NCI-H345 (cell line): ENCODE results near the gene SPACA5B.
"Not testable (repeated sequence)": the region's sequence is repeated elsewhere in the genome, so short reads cannot be mapped to it uniquely, and the experiment has no call there.

Experiments used
- DNase-seq: peaks from one replicate; lab custom pipeline; 2025; lab: John Stamatoyannopoulos, UW

SPACA5B gene

DNA sequence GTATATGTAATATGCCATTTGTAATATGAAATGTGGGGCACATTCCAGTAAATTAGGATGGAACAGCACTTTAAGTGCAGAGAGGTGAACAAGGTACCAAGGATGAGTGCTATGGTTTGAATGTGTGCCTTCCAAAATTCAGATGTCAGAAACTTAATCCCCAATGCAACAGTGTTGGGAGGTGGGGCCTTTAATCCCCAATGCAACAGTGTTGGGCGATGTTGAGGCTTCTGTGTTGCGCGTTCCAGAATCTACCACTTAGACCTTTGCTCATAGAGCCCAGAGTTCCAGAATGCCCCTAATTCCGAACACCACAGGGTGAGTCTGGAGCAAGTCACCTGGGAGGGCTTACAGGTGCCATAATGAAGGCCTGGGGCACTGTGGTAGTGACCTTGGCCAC is at the start of gene SPACA5B:
SPACA5B (plus strand) TSS at position 301 of the 400 bp plus-strand sequence; CDS start at position 363, 62 bp downstream.
- not testable (repeated sequence) for DNase-seq

DNA sequence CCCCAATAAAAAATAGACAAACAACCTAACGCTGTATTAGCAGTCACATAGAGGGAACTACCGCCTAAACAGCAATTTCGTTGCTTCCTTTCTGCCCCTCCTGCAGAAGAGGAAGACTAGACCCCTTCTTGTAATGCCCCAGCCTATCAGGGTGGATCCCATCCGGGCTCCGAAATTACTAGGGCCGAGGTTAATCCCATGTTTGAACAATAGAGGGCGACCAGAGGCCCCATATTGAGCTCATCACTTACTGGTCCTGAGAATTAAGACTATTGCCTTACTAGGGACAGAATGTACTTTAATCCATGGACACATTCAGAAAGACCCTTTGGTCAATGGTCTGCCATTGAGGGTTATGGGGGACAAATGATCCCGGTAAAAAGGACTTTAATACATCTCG is 47.2 kb upstream of the SPACA5B start:
- no peak for DNase-seq

DNA sequence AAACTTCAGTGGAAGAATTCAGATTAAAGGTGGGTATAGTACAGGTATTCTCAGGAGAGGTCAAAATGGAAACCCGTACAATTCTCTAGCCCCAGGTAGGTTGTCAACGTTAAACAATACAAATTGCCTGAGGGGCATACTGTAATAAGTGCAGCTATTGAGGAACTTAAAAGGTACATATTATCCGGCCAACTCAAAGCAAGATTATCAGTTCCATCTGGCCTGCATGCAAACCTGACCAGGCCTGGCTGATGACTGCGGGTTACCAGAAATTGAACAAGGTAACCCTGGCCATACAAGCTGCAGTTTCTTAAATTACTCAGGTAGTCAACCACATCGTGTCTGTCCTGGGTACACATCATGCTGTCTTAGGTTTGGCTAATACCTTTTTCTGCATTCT is 46.7 kb upstream of the SPACA5B start:
- no peak for DNase-seq

DNA sequence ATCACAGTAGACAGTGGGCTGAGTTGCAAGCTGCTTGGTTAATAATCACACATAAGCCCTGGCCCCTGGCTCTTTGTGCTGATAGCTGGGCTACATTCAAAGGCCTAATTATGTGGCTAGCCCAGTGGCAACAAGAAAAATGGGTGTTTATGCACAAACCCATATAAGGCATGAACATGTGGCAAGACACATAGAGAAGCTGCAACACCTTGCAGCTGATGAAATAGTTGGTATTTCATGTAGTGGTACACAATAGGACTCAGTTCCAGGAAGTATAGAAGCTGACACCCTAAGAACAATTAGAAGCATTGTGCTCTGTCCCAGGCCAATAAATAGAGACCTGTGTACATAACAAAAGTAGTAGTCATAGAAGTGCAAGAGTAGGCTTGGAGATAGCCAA is 44.3 kb upstream of the SPACA5B start:
- DNase-seq = no peak

DNA sequence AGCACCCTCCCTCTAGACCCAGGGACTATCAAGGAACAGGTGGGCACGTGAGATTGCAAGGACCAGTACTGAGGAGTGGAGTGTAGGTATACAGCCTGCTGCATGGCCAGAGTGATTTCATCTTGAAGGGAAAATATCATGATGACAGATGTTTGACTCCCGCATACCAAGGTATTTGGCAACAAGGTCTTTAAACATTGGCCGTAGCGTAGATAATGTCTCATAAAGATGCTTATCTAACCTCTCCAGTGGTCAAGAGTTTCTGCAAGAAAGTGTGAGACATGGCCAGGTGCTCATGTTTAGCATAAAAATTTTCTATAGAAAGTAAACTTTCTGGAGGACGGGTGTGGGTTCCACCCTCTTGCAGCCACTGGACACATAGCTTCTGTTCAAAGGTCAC is 40.3 kb upstream of the SPACA5B start:
- no peak for DNase-seq

DNA sequence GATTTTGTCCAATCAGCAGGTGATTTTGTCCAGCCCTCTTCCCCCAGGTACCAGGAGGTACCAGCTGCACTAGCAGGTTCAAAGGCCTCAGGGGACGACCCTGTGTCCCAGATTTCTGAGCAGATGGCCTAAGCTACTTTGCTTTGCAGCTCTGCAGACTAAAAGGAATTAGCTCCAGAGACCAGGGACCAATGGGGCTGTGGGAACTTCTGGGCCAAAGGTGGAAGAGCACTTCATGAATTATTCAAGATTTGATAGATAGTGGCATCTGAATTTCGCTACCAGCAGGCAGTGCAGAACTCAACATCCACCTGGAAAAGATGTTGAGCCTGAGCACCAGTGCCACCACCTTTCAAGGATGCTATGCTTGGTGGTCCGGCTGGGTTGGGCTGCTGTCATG is 37.9 kb upstream of the SPACA5B start:
- not testable (repeated sequence) for DNase-seq

DNA sequence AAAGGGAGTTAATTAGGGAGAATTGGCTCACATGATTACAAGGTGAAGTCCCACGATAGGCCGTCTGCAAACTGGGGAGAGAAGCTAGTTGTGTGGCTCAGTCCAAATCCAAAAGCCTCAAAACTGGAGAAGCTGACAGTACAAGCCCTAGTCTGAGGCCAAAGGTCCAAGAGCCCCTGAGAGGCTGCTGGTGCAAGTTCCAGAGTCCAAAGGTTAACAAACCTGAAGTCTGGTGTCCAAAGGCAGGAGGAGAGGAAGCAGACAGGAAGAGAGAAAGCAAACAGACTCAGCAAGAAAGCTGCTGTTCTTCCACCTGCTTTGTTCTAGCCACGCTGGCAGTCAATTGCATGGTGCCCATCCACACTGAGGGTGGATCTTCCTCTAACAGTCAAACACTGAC is 29.0 kb upstream of the SPACA5B start:
- no peak for DNase-seq

DNA sequence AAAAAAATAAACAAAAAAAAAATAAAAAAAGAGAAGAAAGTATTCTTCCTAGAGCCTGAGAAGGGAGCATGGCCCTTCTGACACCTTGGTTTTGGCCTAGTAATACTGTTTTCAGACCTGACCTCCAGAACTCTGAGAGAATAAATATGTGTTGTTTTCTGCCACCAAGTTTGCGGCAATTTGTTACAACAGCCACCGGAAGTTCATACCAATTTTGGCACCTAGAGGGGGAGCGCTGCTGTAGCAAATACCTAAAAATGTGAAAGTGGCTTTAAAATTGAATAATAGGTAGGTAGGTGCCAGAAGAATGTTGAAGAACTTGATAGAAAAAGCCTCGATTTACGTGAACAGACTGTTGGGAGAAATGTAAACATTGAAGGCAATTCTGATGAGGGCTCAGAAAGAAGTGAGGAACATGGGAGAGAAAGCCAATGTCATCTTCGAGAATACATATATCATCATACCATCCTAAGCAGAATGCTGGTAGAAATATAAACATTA is 27.5 kb upstream of the SPACA5B start:
- DNase-seq = no peak

DNA sequence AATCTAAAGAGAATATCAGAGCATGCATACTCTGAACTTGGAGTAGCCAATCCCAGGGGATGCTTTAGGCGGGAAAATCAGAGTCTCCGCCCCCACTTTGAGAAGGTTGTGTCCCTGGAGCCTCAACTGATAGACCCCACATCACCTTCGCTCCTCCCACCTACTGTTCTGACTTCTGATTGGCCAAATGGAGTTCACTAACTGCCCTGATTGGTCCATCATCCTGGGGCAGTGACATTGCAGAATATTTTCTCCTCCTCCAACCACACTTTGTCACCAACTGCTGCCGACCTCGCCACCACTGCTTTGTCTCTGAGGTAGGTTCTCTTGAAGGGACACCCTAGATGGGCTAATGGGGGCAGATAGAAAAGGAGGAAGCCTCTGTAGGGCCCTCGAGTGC is 22.7 kb upstream of the SPACA5B start:
- DNase-seq = no peak

DNA sequence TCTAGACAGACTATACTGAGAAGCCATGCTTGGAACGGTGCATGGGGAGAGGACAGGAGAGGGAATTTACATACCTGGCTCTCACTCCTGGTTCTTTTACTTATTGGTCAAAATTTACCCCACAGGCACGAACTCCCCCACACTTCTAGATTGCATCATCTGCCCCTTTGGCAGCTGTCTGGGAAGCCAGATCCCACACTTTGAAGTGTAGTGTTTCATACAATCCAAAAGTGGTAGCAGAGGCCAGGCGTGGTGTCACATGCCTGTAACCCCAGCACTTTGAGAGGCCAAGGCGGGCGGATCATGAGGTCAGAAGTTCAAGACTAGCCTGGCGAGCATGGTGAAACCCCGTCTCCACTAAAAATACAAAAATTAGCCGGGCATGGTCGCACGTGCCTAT is 5.1 kb upstream of the SPACA5B start:
- not testable (repeated sequence) for DNase-seq

DNA sequence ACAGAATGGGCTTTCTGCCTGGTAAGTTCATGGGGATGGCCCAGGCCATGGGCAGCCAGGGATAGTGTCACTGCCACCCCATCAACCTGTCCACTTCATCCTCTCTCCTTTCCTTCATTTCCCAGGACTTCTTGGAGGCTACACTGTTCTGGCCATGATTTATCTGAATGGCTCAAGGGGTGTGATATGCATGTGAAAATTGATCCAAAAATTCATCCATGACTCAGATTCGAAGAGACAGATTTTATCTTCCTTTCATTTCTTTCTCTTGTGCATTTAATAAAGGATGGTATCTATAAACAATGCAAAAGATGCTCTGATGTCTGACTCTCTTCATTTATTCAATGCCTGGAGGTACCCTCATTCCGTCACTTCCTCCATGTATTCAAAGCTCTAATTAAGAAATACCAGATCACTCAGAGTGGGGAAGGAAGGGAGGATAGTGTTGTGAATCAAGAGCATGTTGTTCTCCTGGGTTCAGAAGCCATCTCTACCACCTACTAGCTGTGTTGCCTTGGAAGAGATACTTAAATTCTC is 1.9 kb downstream of the SPACA5B start:
- DNase-seq = not testable (repeated sequence)

DNA sequence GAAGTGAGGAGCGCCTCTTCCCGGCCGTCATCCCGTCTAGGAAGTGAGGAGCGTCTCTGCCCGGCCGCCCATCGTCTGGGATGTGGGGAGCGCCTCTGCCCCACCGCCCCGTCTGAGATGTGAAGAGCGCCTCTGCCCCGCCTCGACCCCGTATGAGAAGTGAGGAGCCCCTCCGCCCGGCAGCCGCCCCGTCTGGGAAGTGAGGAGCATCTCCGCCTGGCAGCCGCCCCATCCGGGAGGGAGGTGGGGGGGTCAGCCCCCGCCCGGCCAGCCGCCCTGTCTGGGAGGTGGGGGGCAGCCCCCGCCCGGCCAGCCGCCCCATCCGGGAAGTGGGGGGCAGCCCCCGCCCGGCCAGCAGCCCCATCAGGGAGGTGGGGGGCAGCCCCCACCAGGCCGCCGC is 8.7 kb downstream of the SPACA5B start:
- not testable (repeated sequence) for DNase-seq

DNA sequence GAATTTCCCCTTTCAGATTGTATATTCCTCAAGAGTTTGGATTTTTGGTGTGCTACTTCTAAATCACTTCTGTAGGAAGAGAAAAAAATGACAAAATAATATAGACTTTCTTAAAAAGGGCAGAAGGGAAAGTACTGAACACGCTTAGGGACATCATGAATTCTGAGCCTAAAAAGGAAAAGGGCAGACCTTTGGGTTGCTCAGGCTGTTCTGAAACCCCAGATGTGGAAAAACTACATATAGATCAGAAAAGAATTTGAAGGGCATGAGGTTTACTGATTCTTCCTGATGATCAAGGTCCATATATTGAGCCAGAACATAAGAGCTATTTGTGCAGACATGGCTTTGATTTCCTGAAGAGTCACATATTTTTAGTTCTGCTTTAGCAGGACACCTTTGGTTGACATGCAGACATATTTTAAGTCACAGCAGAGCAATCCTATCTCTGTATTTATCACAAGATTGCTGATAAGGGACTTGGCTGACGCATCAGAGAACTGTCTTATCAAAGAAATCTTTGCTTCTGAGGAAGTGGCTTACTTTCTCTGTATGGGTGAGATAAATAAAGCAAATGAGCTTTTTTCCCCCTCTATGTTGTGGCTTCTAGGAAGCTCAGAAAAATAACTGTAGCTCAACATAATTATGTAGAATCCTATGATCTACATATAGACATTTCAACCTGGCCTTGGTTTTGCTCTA is 11.5 kb downstream of the SPACA5B start:
- not testable (repeated sequence) for DNase-seq

DNA sequence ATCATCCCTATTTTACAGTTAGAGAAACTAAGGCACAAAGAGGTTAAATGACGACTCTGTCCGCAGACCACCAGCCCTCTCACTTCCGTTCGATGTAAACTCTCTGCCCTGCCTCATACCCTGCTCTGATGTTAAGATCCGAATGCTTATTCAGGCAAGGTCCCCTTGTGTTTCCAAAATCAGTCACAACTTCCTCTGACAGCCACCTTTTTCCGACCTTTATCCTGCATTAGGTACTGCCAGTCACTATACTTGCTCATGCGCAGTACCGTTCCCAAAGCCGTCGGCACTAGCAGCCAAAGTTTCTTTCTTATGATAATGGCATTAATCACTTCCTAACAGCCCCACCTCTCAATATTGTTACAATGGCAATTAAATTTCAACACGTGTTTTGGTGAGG is 12.3 kb downstream of the SPACA5B start:
- not testable (repeated sequence) for DNase-seq

DNA sequence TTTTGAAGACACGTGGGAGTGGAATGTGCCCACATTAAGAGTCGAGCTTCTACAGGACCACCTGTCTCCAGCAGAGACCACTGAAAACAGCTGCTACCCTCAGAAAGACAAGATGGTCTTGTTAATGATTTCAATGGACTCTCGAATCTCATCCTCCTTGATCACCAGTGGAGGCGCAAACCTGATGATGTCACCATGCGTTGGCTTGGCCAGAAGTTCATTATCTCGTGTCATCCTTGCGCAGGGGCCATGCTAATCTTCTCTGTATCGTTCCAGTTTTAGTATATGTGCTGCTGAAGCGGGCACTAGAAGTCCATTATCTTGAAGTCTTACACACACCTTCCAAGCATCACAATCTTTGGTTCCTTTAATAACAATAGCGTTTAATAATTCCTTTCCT is 23.3 kb downstream of the SPACA5B start:
- DNase-seq = no peak

DNA sequence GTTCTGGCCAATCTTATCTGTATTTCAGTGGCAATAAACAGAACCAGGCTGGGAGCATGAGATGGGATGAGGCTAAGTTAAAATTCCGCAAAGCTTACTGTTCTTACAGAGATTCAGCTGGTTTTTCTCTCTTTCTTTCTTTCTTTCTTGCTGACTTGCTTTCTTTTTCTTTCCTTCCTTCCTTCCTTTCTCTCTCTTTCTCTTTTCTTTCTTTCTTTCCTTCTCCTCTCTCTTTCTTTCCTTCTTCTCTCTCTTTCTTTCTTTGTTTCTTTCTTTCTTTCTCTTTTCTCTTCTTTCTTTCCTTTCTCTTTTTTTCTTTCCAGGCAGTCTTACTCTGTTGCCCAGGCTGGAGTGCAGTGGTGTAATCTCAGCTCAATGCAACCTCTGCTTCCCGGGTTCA is 24.4 kb downstream of the SPACA5B start:
- DNase-seq = no peak

DNA sequence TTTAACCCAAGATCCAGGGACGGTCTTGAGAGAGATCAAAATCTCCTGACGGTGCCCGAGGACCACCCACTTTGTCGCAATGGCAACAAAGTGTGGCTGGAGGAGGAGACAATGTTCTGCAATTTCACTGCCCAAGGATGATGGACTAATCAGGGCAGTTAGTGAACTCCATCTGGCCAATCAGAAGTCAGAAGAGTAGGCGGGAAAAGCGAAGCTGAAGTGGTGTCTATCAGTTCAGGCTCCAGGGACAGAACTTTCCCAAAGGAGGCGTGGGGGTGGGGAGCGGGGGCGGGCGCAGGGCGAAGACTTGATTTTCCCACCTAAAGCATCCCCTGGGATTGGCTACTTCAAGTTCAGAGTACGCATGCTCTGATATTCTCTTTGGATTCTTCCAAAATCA is 25.6 kb downstream of the SPACA5B start:
- no peak for DNase-seq

DNA sequence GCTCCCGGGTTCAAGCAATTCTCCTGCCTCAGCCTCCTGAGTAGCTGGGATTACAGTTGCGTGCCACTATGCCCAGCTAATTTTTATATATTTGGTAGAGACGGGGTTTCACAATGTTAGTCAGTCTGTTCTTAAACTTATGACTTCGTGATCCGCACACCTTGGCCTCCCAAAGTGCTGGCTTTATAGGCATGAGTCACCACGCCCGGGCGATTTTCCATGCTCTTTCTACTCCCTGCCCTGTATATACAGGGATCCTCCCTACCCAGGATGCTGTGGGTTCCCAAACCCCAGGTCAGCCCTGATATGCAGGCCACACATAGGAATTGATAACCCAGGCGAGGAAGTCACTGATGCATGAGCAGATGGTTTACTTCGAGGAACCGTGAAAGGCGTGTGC is 34.8 kb downstream of the SPACA5B start:
- no peak for DNase-seq

DNA sequence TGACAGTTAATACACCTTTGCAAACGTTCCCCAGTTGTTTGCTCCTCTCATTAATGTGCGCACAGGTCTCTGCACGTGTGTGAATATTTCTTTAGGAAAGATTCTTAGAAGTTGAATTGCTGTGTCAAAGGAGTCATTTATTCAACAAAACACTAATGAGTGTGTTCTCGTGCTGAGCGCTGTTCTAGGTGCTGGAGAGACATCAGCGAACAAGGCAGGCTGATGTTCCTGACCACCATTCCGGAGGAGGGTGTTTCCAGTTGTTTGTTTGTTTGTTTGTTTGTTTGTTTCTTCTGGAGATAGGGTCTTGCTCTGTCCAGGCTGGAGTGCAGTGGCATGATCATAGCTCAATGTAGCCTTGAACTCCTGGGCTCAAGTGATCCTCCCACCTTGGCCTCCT is 35.9 kb downstream of the SPACA5B start:
- not testable (repeated sequence) for DNase-seq

DNA sequence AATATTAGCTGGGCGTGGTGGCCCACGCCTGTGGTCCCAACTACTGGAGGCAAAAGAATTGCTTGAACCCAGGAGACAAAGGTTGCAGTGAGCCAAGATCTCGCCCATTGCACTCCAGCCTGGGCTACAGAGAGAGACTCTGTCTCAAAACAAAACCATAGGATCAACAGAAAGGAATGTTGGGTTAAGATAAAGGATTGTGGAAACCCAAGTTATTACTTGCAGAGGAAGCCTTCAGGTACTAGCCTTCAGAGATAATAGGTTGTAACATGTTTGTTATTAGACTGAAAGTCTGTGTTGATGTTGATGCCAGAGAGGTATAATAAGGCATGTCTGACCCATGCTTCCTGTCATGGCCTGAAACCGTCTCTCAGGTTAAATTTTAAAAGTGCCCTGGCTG is 49.3 kb downstream of the SPACA5B start:
- DNase-seq = no peak

DNA sequence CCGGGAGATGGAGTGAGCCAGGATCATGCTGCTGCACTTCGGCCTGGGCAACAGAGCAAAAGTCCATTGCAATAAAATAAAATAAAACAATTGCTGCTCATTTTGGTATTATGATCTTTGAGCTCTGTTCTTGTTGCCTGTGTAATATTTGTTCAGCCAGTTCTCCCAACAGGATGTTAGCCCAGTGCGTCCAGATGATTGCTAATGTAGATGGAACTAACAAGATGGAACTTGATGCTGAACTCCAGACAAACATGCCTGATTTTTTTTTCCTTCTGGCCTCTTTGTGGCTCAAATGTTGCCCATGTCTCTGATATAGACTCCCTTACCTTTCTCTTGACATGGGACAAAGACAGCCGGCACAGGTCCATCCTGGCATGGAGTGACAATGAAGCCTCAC is 50.4 kb downstream of the SPACA5B start:
- DNase-seq = no peak

DNA sequence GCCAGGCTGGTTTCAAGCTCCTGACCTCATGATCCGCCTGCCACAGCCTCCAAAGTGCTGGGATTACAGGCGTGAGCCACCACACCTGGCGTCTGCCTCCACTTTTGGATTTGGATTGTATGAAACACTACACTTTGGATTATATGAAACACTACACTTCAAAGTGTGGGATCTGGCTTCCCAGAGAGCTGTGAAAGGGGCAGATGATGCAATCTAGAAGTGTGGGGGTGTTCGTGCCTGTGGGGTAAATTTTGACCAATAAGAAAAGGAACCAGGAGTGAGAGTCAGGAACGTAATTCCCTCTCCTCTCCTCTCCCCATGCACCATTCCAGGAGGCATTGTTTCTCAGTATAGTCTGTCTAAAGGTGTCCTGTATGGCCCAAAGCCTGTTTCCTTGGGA is 51.5 kb downstream of the SPACA5B start:
- not testable (repeated sequence) for DNase-seq
